ENCODE data around the gene RAP1A. TPM values are rescaled to one million over a fixed set of nuclear protein-coding genes. Genes with fewer than 3 reads are reported as not detected.

RAP1A gene
- total RNA-seq, 1 experiment from 2014 or later: 26.7 TPM

GRCh38 chr1:111656086-111657017 is 36.8 kb downstream of the RAP1A start:
- Histone ChIP-seq H4K5ac (ENCODE audit: insufficient read length, low read depth, low read length) (no peak overlapping the region), H3K4me2 (ENCODE audit: insufficient read depth, insufficient read length, low read length) (no peak overlapping the region), H2AK5ac (ENCODE audit: insufficient read length, low read length) (no peak overlapping the region), H4K20me1 (ENCODE audit: control insufficient read depth, insufficient read depth, insufficient read length) (no peaks in the 10 kb centered on the region), H3K18ac (ENCODE audit: insufficient read length, low read depth, low read length) (no peak overlapping the region), H3K79me1 (ENCODE audit: insufficient read depth, low read depth, low read length, poor library complexity, severe bottlenecking) (peaks cover 9% of the 10 kb centered on the region), H3K9me3 (ENCODE audit: control insufficient read depth, low read depth, low read length) (no peaks in the 10 kb centered on the region), H3K23ac (ENCODE audit: insufficient read length, low read depth, low read length) (no peak overlapping the region), H2BK120ac (ENCODE audit: low read depth, low read length, poor library complexity, severe bottlenecking) (no peak overlapping the region), H3K14ac (ENCODE audit: insufficient read depth, low read length) (no peak overlapping the region), H3K27ac (ENCODE audit: insufficient read length, low read depth, low read length) (no peak overlapping the region), H3K4ac (ENCODE audit: low read depth, low read length) (no peak overlapping the region), H4K8ac (replicated peaks; ENCODE audit: insufficient read length, low read depth, low read length) (no peak overlapping the region), H2AFZ (ENCODE audit: low read length) (no peak overlapping the region), H3K27me3 (ENCODE audit: insufficient read depth, low read length) (no peaks in the 10 kb centered on the region), H3K79me2 (ENCODE audit: insufficient read depth, low read length) (no peaks in the 10 kb centered on the region; the same call in 1 of the 2 replicates), H3T11ph (ENCODE audit: low read length) (no peak overlapping the region), H3K56ac (ENCODE audit: insufficient read length, low read depth, low read length) (no peak overlapping the region), H2BK20ac (ENCODE audit: low read depth, low read length, poor library complexity, severe bottlenecking) (no peak overlapping the region), H3K23me2 (ENCODE audit: insufficient read length, low read depth, low read length, poor library complexity, severe bottlenecking) (no peaks in the 10 kb centered on the region), H3K4me1 (ENCODE audit: insufficient read depth, low read length) (no peaks in the 10 kb centered on the region), H2BK12ac (ENCODE audit: insufficient read length, low read depth, low read length) (no peak overlapping the region), H2BK15ac (ENCODE audit: low read depth, low read length) (no peak overlapping the region), H2BK5ac (ENCODE audit: insufficient read length, low read length) (no peak overlapping the region), H4K91ac (ENCODE audit: insufficient read length, low read depth, low read length) (no peak overlapping the region), H3K9ac (ENCODE audit: extremely low read depth, insufficient read length, low read length) (no peak overlapping the region)
- peak overlapping the region in 2 of 3 experiments; percentile 8 to 78; a peak in 2 of 7 replicates for H3K27ac Mint-ChIP-seq
- H3K36me3 Mint-ChIP-seq (ENCODE audit: insufficient read depth in 1 of 3, low read depth in 3 of 3): no peaks in the 10 kb centered on the region
- WGBS (ENCODE audit: extremely low coverage, insufficient read length, low lambda C conversion rate): no CpG with 5 or more reads among the region's 5 CpGs
- H3K27me3 Mint-ChIP-seq (ENCODE audit: low read depth): no peaks in the 10 kb centered on the region
- H3K9me3 Mint-ChIP-seq: no peaks in the 10 kb centered on the region
- H3K4me1 Mint-ChIP-seq: peaks cover 10 to 21% of the 10 kb centered on the region in 2 experiments
- no peak for DNase-seq
- H3K4me3 Mint-ChIP-seq: no peak overlapping the region
- peak; percentile 68 for TF ChIP-seq CTCF (conservative IDR thresholded peaks at IDR 0.05)
